ENCODE results near the gene XPO6.

DNA sequence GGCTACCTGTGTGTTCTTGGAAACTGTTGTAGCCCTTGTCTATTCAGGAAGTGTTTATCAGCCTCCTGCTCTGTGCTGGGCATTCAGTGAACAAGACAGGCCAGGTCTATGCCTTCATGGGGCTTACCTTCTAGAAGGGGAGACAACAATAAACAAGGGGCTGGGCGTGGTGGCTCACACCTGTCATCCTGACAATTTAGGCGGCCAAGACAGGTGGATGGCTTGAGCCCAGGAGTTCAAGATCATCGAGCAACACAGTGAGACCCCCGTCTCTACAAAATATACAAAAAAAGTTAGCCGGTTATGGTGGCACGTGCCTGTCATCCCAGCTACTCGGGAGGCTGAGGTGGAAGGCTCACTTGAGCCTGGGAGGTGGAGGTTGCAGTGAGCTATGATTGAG is 142.8 kb downstream of the XPO6 start:
- TF ChIP-seq, protein P1, sequence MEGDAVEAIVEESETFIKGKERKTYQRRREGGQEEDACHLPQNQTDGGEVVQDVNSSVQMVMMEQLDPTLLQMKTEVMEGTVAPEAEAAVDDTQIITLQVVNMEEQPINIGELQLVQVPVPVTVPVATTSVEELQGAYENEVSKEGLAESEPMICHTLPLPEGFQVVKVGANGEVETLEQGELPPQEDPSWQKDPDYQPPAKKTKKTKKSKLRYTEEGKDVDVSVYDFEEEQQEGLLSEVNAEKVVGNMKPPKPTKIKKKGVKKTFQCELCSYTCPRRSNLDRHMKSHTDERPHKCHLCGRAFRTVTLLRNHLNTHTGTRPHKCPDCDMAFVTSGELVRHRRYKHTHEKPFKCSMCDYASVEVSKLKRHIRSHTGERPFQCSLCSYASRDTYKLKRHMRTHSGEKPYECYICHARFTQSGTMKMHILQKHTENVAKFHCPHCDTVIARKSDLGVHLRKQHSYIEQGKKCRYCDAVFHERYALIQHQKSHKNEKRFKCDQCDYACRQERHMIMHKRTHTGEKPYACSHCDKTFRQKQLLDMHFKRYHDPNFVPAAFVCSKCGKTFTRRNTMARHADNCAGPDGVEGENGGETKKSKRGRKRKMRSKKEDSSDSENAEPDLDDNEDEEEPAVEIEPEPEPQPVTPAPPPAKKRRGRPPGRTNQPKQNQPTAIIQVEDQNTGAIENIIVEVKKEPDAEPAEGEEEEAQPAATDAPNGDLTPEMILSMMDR (IDR thresholded peaks at IDR 0.05): no peak
- no peak for TF ChIP-seq ZFX (IDR thresholded peaks at IDR 0.05; ENCODE audit: borderline replicate concordance)

Data from 22Rv1 (cell line).